T-helper 2 cell (primary cell): ENCODE results near the gene RASSF10.
"Not testable (repeated sequence)": the region's sequence is repeated elsewhere in the genome, so short reads cannot be mapped to it uniquely, and the experiment has no call there.

Experiments
- DNase-seq, 5 experiments: peaks; one replicate each; pipeline versions ENCODE4 v3.0.0 to v3.0.0-alpha.2; 2012 to 2022

The RASSF10 gene

DNA sequence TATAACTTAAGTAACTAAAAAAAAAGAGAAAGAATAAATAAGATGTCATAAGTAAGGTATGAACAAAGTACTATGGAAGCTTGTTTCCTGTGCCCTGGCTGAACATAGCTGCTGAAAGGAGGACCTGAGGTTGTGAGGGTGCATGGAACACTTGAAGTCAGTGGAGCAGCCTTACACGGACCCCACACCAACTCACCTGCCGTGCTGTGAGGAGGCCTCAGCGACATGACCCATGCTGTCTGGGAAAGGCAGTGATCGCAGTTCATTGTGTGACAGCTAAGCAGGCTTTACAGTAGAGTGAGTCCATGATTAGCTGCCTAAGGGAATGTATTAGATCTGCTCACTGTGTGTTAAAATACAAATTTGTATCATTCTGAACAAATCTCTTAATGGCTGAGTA is 17.6 kb downstream of the RASSF10 start:
- DNase-seq, result no peak

DNA sequence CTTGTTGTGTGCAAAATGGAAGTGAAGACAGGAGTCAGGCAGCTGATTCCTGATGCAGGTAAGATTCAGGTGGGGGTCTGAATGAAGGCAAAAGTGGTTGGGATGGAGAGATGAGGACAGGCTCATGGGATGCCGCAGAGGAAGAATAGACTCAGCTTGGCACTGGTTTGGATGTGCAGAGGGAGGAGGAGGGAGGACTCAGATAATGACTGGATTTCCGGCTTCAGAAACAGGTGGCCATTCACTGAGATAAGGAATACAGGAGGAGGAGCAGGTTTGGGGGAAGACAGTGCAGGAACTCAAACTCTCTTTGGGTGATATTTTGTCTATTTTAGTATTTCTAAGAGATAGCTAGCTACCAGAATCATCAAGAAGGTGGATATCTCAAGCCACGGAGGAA is 19.2 kb downstream of the RASSF10 start:
- DNase-seq, result no peak

DNA sequence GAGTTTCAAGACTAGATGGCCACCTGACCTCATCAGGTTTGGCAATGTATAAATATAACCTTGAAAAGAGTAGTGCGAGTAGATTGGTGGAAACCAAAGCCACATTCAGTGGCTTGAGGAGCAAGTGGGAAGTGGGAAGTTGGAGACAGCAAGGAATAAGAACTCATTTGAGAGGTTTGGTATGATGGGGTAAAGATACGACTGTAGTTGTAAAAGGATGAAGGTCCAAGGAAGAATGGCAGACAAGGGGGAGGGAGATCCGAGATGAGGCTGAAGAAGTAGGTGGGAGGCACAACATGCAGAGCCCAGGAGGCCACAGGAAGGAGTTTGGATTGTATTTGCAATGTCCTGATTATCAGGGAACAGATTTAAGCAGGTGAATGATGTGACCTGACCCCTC is 20.8 kb downstream of the RASSF10 start:
- no peak for DNase-seq

DNA sequence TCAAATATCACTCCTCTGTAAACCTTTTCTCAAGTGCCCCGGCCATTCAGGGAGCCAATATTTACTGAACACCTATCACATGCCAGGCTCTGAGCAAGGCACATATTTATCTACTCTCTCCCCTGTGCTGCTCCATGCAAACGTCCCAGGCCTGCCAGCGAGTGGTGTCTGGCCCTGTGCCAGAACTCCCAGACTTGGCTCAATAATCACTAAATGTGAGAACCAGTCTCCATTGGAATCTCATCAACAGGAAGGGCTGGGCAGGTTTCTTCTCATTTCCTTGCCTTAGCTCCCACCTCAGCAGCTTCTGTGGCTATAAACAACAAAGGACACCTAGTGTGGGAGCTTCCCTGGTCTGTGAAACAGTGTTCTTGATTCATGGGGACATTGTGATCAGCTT is 21.7 kb downstream of the RASSF10 start:
- DNase-seq, result no peak

DNA sequence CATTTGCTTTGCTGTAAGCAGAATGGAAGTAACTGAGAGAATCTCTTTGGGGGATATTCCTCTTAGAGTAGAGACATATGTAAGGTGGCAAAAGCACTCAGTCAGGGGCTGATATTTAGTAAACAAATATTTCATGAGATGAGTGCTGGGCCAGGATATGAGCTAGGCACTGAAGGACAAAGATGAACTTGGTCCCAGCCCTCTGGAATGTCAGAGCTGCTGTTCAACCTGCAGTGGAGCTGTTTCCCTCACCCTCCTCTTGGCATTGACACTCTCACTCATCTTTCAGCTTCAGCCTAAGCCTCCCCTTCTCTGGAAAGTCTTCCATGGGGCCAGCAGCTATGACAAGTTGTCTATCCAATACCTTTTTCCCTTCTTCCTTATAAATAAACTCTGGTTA is 22.2 kb downstream of the RASSF10 start:
- no peak for DNase-seq

DNA sequence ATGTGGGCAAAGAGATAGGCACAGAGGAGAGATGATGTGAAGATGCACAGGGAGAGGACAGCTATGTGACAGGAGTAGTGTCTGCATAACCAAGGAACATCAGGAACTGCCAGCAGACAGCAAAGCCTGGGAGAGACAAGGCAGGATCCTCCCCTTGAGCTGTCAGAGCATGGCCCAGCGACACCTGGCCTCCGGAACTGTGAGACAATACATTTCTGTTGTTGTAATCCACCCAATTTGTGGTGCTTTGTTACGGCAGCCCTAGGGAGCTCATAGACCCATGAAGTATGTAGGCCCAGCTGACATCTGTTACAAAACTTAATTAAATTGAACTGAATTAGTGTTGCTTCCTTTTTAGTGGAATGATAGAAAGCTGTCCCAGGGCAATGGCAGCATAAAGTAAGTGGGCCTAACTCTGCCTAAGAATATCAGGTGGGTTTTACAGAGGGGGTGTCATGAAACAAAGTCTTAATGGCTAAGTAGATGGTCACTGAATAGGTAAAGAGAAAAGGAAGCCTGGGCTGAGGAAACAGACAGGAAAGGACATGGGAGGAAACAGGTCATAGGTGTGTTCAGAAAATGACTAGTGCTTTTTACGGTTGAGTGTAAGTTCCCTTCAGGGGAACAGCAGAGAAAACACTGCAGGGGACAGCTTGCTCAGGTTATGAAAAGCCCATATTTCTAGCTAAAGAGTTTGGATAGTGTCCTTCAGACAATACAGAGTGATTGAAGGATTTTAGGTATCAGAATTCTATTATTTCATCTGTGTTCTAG is 24.8 kb downstream of the RASSF10 start:
- DNase-seq, result no peak

DNA sequence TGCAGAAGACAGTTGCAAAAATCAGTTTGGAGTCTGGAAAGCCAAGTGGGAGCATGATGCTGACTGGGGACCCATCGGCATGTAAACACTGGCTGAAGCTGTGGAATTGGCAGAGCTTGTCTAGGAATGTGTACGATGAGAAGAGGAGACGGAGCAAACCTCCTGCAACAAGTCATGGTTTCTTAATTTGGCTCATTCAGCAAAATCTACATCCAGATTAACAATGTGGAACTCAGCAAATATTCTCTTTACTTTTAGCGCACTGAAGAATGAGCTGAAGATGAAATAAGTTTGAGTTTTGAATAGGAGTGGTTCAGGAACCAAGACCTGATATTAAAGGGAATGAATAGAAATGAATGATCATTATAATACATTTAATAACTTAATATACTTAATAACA is 26.6 kb downstream of the RASSF10 start:
- no peak for DNase-seq

DNA sequence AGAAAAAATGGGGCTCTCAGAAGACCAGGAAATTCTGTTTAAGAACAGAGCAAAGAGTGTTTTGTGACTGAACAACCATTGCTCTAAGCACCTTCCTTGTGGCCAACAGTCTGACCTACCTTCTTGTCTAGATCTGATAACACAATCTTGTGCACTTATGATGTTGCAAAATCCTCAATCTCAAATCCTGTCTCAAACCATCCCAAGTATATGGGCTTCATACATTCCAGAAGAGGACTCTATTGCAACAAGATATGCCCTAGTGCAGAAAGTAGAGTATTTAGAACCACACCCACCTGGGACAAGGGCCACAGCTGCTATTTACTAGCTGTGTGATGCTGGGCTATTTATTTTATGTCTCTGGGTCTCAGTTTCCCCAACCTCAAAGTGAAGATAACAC is 27.1 kb downstream of the RASSF10 start:
- DNase-seq, result no peak

DNA sequence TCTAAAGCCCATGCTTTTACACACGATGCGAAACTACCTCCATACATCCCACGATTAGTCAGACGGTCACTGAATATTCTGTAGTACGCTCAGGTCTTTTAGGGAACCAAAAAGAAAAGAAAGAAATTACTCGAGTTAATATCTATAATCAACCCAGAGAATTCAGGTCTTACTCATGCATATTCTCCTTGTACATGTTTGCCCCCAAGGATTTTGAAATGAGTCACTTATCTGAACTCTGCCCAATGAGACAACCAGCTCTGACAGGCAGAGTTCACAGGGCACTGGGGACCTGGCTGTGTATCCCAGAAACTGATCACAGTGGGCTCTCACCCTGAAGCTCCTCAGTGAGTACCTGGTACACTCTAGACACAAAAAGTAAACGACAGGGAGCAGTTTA is 29.2 kb downstream of the RASSF10 start:
- DNase-seq, result peak in 1 of 5 experiments; percentile 30

DNA sequence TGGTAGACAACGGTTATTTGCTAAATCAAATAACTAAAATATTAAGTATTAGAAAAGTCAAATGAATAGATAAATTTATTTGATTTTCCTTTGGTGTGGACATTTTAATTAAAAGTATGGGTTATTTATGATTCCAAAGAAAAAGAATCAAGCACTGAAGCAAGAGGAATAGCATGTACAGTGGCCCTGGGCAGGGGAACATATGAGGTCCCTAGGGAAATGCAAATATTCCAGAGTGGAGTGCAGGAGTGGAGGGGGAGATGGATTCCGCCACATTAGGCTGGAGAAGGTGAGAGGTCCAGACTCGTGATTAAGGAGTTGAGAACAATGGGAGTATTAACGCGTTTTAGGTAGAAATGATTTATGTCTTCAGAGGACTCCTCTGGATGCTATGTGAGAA is 30.0 kb downstream of the RASSF10 start:
- no peak for DNase-seq

DNA sequence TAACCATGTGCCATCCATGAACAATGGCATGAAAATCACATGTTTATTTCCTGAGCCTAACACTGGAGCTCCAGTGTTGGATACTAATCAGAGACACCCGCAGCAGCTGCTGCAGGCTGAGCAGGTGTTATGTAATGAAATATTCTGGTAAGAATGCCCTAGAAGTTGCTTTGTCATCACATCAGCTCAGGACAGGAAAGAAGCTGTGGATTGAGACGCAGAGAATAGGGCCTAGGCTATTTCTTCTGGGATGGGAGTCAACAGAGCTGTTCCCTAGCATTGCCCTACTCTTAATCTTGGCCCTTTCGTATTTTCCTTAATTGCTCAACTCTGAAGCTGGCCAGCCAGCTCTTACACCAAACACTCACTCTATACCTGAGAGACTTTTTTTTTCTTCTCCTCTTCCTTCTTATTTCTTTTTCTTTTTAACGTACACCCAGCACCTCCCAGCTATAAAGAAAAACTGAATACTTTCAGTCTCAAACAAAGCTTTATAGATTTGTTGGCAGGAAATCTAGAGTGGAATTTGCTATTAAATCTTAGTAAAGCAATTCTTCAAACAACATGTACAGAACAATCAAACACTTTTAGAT is 31.9 kb downstream of the RASSF10 start:
- no peak for DNase-seq

DNA sequence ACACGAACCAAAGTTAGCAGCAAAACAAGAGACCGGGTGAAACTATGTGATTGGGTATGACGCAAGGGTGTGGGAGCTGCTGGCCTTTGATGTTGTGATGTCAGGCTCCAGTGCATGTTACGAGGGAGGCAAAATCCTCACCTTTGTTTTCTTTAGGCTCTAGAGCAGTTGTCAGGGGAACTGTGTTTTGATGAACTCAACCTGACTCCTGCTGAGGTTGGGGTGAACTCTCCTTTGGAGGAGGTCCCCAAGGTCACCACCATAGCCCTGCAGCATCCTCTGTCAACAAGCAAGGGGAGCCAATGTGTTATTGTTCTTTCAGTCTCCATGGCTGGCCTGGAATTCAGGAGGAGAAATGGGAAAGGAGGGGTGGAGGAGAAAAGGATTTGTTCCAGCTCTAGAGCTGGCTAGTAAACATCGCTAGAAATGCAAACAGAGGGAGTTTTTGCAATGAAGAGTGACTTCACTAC is 33.8 kb downstream of the RASSF10 start:
- DNase-seq, result no peak

DNA sequence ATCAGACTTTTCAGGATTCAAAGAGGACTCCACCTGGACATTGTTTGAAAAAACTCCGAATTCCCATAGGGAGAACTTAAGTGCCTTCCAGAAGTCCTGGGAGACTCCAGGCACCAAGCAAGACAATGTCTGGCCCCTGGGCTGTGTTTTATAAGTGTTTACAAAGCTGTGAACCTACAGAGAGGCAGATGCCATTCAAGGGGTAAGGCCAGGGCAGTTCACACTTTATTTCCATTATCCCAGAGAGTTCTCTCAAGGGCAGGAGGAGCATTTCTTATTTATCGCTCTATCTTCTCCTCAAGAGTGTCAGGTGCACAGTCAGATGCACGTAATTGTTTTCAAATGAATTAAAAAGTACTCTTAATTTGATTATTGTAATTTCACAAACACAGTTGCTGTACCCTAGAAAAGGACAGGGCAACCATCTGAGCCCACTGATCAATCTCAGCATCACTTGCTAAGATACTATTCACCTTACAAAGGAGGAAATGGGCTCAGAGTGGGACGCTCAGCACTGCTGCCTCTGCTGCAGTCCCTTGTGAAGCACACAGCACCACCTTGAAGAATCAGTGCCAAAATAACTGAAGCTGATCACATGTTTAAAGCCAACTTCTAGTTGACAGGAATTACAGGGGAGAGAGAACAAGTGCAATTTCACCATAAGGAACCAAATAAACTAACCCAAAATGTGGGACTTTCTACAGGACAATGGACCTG is 35.0 kb downstream of the RASSF10 start:
- DNase-seq, result no peak

DNA sequence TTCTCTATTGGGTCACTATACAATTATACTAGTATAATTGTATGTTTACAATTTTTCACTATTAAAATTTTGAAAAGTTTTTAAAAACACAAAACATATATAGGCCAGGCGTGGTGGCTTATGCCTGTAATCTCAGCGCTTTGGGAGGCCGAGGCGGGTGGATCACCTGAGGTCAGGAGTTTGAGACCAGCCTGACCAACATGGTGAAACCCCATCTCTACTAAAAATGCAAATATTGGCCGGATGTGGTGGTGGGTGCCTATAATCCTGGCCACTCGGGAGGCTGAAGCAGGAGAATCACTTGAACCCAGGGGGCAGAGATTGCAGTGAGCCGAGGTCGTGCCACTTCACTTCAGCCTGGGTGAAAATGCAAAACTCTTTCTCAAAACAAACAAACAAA is 36.0 kb downstream of the RASSF10 start:
- not testable (repeated sequence) for DNase-seq

DNA sequence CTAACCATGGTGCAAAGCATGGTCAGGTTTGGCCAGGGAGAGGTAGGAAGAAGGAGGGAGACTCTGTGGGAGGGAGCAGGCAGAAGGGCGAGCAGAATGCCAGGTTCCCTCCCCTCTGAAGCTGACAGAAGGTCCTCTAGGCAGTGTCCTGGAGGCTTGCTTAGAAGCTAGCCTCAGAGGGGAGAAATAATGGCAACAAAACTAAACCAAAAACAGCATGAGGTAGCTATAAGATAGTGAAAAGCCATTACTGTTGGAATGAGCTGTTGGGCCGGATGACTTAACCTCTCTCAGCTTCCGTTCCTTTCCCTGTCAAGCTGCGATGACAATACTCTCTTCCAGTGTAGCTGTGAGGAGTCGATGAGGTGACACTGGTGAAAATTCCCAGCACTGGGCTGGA is 36.6 kb downstream of the RASSF10 start:
- no peak for DNase-seq

DNA sequence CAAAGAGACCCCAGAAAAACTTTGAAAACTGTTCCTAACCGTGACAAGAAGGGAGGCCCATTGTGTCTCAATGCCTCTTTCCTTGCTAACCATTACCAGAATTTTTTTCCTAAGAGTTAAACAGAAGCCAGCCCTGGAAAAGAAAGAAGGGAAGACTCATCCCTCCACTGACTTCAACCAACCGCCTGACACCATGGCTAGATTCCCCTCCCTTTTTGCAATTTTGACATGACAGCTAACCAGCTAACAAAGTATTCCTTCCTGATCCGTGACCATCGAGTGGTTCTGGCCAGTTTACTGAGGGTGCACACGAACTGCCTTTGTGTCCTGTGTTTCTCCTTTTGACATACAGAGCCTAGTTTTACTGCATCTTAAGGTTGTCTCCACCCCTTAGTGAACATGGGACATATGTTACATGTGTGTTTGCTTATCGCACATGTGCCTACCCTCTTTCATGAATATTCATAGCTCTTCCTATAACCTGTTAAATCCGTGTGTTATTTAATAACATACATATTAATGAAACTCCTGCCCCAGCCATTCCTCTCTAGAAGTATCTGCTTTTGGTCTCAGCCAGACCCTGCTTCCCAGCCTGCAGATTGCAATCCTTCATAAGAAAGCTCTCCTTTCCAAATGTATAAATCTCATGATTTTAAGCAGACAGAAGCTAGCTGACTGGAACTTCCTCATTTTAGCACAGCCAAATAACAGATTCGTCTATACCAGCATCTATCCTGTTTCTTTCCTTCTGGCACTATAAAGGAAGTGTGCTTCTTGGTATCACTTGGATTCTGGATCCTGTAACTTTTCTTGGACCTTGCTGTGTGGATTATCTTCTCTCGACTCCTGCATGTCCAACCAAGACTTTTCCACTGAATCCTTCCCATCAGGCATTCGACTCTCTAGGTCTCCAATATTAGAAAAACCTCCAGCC is 37.8 kb downstream of the RASSF10 start:
- DNase-seq, result no peak

DNA sequence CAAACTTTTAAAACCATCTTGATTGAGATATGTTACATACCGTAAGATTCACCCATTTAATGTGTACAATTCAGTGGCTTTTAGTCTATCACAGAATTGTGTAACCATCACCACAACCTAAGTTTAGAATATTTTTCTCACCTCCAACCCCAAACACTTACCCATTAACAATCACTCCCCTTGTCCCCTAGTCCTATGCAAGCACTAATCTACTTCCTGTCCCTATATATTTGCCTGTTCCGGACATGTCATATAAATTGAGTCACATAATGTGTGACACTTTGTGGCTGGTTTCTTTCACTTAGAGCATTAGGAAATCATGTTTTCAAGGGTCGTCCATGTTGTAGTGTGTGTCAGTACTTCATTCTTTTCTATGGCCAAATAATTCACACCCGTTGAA is 38.8 kb downstream of the RASSF10 start:
- DNase-seq, result no peak

DNA sequence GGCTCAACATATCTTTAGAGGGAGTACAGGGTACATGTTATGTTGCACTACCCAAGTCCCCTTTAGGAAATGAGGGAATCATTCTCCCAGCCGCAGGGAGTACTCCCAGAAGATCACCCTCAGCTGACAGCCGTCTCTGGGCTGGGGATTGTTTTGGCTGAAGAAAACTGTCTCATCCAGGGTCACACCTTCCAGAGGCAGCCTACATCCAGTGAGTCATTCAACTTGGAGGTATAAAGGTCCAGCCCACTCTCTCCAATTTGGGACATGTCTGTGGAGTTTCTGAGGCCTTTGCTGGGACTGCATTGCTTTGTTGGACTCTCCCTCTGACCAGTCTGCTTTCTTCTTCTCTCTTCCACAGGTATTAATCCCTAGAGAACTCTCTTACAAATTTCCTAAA is 42.1 kb downstream of the RASSF10 start:
- DNase-seq, result no peak

DNA sequence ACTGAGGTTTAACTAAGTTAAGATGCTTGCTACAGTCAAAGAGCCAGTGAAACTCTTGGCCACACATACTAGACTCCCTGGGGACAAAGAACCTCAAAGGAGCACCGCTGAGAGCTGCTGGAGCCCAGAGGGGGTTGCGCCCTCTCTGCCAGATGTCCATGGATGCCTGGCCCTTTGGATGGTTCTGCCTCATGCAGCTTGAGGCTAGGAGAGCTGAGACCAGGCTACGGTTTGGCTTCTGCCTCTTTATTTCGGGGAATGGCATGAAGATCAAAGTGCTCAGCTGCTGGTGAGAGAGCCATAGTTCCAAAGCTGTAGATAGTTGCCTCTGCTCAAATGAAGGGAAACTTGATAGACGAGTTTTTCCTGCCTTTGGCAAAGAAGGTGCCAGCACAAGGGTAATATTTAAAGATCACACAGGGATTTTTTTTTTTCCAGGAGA is 43.0 kb downstream of the RASSF10 start:
- no peak for DNase-seq

DNA sequence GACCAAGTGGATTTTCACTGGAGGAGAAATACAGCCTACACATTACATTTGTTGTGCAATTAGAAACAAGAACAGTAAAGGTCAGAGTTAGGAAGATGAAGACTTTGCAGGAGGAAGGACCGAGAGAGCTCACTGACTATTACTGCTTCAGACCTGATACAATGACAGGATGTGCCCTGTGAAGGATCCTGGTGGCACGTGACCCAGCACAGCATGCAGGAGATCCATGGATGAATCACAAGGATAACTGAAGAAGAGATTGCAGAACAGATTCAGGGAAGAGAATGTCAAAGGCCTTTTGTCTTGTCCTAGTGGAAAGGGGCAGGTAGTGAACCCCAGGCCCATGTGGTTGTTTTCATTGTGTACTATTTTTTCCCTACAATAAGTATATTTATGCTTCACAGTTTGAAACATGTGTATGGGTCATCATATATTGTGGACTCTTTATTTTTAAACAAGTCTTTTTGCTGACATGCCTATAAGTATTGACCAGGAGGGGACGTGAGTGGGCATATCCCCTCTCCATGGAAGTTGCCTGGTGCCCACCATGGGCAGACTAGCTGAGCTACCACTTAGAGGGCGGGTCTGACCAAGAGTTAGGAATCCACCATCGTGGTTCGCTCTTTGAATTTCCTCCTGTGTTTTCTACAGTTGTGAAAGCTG is 44.3 kb downstream of the RASSF10 start:
- DNase-seq, result no peak

DNA sequence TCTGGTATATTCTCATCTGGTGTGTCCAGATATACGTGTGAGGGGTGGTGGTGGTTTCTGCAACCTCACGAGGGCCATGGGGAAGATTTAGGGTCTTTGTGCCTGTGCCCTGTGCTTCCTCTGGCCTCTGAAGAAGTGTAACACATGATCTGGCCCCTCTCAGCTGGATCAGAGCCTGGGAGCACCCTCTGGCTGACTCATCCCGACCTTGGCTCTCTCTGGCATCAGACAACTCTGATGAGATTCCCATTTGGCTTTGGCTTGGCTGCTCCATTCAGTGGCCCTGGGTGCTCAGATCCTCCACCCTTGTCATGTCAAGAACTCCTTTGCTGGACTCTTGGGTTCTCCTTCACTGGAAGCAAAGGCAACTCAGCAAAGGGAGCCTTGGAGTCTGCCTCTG is 45.2 kb downstream of the RASSF10 start:
- no peak for DNase-seq

DNA sequence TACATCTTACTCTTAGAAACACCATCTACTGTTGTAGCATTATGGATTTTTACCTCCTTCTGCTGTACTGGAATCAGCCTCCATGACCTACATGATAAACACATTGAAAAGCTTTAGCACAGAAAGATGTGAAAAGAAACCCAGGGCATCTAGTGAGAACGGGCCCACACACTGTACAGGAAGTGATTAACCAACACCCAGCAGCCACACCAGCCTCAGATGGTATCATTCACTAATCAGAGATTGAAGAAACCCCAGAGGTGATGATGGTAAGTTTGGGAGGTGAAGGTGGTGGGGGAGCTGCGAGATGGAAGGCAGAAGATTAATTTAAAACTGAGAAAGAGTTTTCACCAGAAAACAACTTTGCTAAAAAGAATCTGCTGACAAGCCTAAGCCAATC is 46.1 kb downstream of the RASSF10 start:
- peak in 2 of 5 experiments; percentile 8 to 91 for DNase-seq
